Measurements from ENCODE around the gene MRC2.

- no peak for TF ChIP-seq EP300 (IDR thresholded peaks at IDR 0.05; ENCODE audit: borderline replicate concordance)
- TF ChIP-seq CREB1 (IDR thresholded peaks at IDR 0.05; ENCODE audit: low read depth), result no peak
- TF ChIP-seq TAF1 (IDR thresholded peaks at IDR 0.05; ENCODE audit: low read depth), result no peak
- no peak for TF ChIP-seq REST (IDR thresholded peaks at IDR 0.05; ENCODE audit: low read depth)
- no peak for TF ChIP-seq YY1 (IDR thresholded peaks at IDR 0.05; ENCODE audit: low read depth)
- no peak for TF ChIP-seq CEBPB (IDR thresholded peaks at IDR 0.05)
- TF ChIP-seq FOXM1 (IDR thresholded peaks at IDR 0.05; ENCODE audit: borderline replicate concordance, low read depth), result no peak
- TF ChIP-seq EGR1 (IDR thresholded peaks at IDR 0.05), result no peak
- no peak for TF ChIP-seq ZBTB7A (IDR thresholded peaks at IDR 0.05; ENCODE audit: low read depth)
- no peak for TF ChIP-seq MAX (IDR thresholded peaks at IDR 0.05)
- TF ChIP-seq TCF12 (IDR thresholded peaks at IDR 0.05; ENCODE audit: low read depth), result no peak
- no peak for TF ChIP-seq TEAD4 (IDR thresholded peaks at IDR 0.05)
- no peak for TF ChIP-seq RAD21 (IDR thresholded peaks at IDR 0.05; ENCODE audit: low read depth)
- TF ChIP-seq, protein P1, sequence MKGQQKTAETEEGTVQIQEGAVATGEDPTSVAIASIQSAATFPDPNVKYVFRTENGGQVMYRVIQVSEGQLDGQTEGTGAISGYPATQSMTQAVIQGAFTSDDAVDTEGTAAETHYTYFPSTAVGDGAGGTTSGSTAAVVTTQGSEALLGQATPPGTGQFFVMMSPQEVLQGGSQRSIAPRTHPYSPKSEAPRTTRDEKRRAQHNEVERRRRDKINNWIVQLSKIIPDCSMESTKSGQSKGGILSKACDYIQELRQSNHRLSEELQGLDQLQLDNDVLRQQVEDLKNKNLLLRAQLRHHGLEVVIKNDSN (IDR thresholded peaks at IDR 0.05), result no peak
Measured at GRCh38 chr17:62660629-62661118, 33.2 kb downstream of the MRC2 start.
